Smooth muscle cell (in vitro differentiated cells): ENCODE data around the gene MEIOSIN. TPM values are rescaled to one million over a fixed set of nuclear protein-coding genes. Genes with fewer than 3 reads are reported as not detected.
A peak's percentile ranks its signal among the peaks of the same experiment; 100 is the strongest.

Experiments used
- DNase-seq: peaks from one replicate; lab custom pipeline; 2025; ENCODE audit not compliant: unreplicated experiment; lab: John Stamatoyannopoulos, UW
- H2AFZ ChIP-seq: fragments of 200-600 bp; sonication (generic); 2 replicates; pipeline ENCODE4 v1.6.0; 2016; ENCODE audit warnings: antibody characterized with exemption, low read depth, mild to moderate bottlenecking
- H3F3A ChIP-seq: fragments of 200-600 bp; sonication (generic); 2 replicates; pipeline ENCODE4 v1.6.0; 2017; ENCODE audit warnings: antibody characterized with exemption, low read depth
- H3K27ac ChIP-seq: fragments of 200-600 bp; sonication (generic); 2 replicates; pipeline ENCODE4 v1.5.1; 2016; ENCODE audit warnings: low read depth, mild to moderate bottlenecking
- H3K27me3 ChIP-seq: fragments of 200-600 bp; sonication (generic); 2 replicates; pipeline ENCODE4 v1.6.1; 2016; ENCODE audit warnings: low read depth, mild to moderate bottlenecking
- H3K36me3 ChIP-seq: fragments of 200-600 bp; sonication (generic); 2 replicates; pipeline ENCODE4 v1.5.1; 2016; ENCODE audit warnings: low read depth
- H3K4me1 ChIP-seq: fragments of 200-600 bp; sonication (generic); 2 replicates; pipeline ENCODE4 v1.5.1; 2016; ENCODE audit warnings: low read depth
- H3K4me2 ChIP-seq: fragments of 200-600 bp; sonication (generic); 2 replicates; pipeline ENCODE4 v1.6.0; 2016; ENCODE audit warnings: mild to moderate bottlenecking
- H3K4me3 ChIP-seq: fragments of 200-600 bp; sonication (generic); 2 replicates; pipeline ENCODE4 v1.5.1; 2016; ENCODE audit warnings: mild to moderate bottlenecking
- H3K79me2 ChIP-seq: fragments of 200-600 bp; sonication (generic); 2 replicates; pipeline ENCODE4 v1.6.0; 2016; ENCODE audit warnings: low read depth, mild to moderate bottlenecking
- H3K9ac ChIP-seq: fragments of 200-600 bp; sonication (generic); 2 replicates; pipeline ENCODE4 v1.6.0; 2016; ENCODE audit warnings: low read depth
- H3K9me3 ChIP-seq: fragments of 200-600 bp; sonication (generic); replicated peaks from 2 replicates; pipeline ENCODE4 v1.5.1; 2016; ENCODE audit warnings: low read depth
- H4K20me1 ChIP-seq: fragments of 200-600 bp; sonication (generic); 2 replicates; pipeline ENCODE4 v1.6.0; 2016; ENCODE audit warnings: low read depth
- WGBS: methylation state at CpG from one replicate; pipeline ENCODE4 v1.1.7; 2016; ENCODE audit warnings: low lambda C conversion rate; 5-methylcytosine and 5-hydroxymethylcytosine counted together
- polyA plus RNA-seq: library from polyadenylated mRNA; unstranded; fragments of >200 nt; fragmentation: Nextera tagmentation; extraction: Ambion mirVana; gene quantifications from 2 replicates; pipeline ENCODE4 v1.2.1, GENCODE V29; 2016
- total RNA-seq: library from RNA; depleted of rRNA; stranded (reverse); fragments of >200 nt; gene quantifications from 2 replicates; pipeline ENCODE4 v1.2.3, GENCODE V29; 2014
- TF ChIP-seq, protein P1 (sequence below): fragments of 200-600 bp; sonication (generic); IDR thresholded peaks from 2 replicates; pipeline ENCODE4 v1.5.1; 2017; ENCODE audit warnings: borderline replicate concordance, mild to moderate bottlenecking, antibody characterized with exemption; ENCODE audit not compliant: insufficient read depth, poor library complexity, severe bottlenecking

MEIOSIN gene
- total and polyA plus RNA-seq, 2 experiments from 2014 or later, result not detected

DNA sequence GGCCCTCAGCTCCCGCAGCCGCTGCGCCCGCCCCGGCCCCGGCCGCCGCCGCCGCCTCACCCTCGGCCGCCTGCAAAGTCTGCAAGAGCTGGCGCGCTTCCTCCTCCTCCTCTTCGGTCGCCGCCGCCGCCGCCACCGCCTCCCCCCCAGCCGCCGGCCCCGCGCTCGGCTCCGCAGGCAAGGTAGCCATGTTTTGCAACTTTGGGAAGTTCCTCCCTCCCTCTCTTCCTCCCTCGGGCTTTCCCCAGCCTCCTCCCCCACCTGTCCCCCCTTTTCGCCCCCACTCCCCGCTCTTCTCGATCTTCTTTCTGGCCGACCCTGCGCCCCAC, 35.4 kb downstream of the MEIOSIN start:
- peak overlapping the region; percentile 76 for H3K9ac ChIP-seq
- peak; percentile 61 for DNase-seq
- no peaks in the 10 kb centered on the region for H3K36me3 ChIP-seq
- H4K20me1 ChIP-seq, result peaks cover 16% of the 10 kb centered on the region
- peak overlapping the region; percentile 70 for H3K4me3 ChIP-seq
- peaks cover 13% of the 10 kb centered on the region for H3F3A ChIP-seq
- H3K79me2 ChIP-seq, result peaks cover 16% of the 10 kb centered on the region
- H3K27ac ChIP-seq, result peak overlapping the region; percentile 80
- no peak overlapping the region for H2AFZ ChIP-seq
- H3K4me2 ChIP-seq, result peak overlapping the region; percentile 91
- H3K27me3 ChIP-seq, result no peaks in the 10 kb centered on the region
- no CpG with 5 or more reads among the region's 33 CpGs for WGBS
- peaks cover 22% of the 10 kb centered on the region for H3K4me1 ChIP-seq
- TF ChIP-seq, protein P1, sequence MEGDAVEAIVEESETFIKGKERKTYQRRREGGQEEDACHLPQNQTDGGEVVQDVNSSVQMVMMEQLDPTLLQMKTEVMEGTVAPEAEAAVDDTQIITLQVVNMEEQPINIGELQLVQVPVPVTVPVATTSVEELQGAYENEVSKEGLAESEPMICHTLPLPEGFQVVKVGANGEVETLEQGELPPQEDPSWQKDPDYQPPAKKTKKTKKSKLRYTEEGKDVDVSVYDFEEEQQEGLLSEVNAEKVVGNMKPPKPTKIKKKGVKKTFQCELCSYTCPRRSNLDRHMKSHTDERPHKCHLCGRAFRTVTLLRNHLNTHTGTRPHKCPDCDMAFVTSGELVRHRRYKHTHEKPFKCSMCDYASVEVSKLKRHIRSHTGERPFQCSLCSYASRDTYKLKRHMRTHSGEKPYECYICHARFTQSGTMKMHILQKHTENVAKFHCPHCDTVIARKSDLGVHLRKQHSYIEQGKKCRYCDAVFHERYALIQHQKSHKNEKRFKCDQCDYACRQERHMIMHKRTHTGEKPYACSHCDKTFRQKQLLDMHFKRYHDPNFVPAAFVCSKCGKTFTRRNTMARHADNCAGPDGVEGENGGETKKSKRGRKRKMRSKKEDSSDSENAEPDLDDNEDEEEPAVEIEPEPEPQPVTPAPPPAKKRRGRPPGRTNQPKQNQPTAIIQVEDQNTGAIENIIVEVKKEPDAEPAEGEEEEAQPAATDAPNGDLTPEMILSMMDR, result no peak
- H3K9me3 ChIP-seq, result no peaks in the 10 kb centered on the region

DNA sequence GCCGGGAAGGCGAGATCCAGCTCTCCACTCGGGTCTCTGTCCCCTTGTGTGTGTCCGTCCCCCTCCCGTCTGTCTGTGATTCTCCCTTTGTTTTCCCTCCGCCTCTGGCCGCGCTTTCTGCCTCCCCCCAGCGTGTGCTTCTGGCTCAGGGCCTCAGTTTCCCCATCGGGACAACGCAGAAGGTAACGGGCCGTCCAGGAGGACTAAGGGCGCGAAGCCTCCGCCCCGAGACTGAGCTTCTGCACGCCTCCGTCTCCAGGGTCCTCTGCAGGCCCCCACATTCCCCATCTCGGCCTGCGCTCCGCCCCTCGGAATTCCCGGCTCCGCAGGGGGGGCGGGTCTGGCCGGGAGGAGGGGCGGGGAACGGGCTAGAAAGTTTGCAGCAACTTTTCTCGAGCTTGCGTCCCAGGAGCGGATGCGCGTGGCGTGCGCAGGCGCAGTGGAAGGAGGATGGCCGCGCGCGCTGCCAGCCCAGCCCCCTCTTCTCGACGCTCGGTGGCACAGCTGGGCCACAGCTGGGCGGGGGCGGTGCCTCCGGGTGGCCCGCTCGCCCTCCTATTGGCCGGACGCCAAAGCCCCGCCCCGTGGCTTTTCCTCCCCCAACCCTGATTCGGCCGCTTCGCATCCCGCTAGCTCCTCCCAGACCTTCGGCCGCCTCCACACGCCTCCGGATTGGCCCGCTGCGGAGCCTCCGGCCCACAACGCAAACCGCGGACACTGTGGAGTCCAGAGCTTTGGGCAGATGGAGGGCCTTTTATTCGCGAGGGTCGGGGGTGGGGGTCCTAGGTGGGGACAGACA, 35.9 kb downstream of the MEIOSIN start, which contains the start of gene SIX5:
Gene SIX5 (minus strand): TSS at position 269 of the 799 bp plus-strand sequence. CDS start 408 bp downstream, outside the sequence.
- H3K9me3 ChIP-seq, result no peaks in the 10 kb centered on the region
- under 1% methylated on average over 46 of the region's 70 CpGs for WGBS
- peak; percentile 99 for DNase-seq
- H2AFZ ChIP-seq, result no peak within 1 kb of the TSS
- H3K4me1 ChIP-seq, result peaks cover 22% of the 10 kb centered on the region
- peak within 1 kb of the TSS; percentile 92 for H3K4me2 ChIP-seq
- H3K36me3 ChIP-seq, result no peaks in the 10 kb centered on the region
- peaks cover 14% of the 10 kb centered on the region for H3F3A ChIP-seq
- H3K27me3 ChIP-seq, result no peaks in the 10 kb centered on the region
- peaks cover 16% of the 10 kb centered on the region for H4K20me1 ChIP-seq
- H3K4me3 ChIP-seq, result peak within 1 kb of the TSS; percentile 70
- peak within 1 kb of the TSS; percentile 76 for H3K9ac ChIP-seq
- peak within 1 kb of the TSS; percentile 80 for H3K27ac ChIP-seq
- peaks cover 16% of the 10 kb centered on the region for H3K79me2 ChIP-seq
- TF ChIP-seq, protein P1, result no peak

DNA sequence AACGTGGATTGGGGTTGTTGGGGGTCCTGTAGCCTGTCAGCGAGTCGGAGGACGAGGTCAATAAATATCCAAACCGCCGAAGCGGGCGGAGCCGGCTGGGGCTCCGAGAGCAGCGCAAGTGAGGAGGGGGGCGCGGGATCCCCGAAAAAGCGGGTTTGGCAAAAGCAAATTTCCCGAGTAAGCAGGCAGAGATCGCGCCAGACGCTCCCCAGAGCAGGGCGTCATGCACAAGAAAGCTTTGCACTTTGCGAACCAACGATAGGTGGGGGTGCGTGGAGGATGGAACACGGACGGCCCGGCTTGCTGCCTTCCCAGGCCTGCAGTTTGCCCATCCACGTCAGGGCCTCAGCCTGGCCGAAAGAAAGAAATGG, 36.6 kb downstream of the MEIOSIN start:
- H3K4me3 ChIP-seq, result peak overlapping the region; percentile 61
- no peaks in the 10 kb centered on the region for H3K27me3 ChIP-seq
- under 1% methylated on average over 28 of the region's 28 CpGs for WGBS
- DNase-seq, result peak; percentile 83
- no peaks in the 10 kb centered on the region for H3K9me3 ChIP-seq
- H3F3A ChIP-seq, result peaks cover 19% of the 10 kb centered on the region
- peaks cover 17% of the 10 kb centered on the region for H3K4me1 ChIP-seq
- peak overlapping the region; percentile 74 for H3K27ac ChIP-seq
- TF ChIP-seq, protein P1, result no peak
- H3K79me2 ChIP-seq, result peaks cover 16% of the 10 kb centered on the region
- peaks cover 16% of the 10 kb centered on the region for H4K20me1 ChIP-seq
- H3K9ac ChIP-seq, result peak overlapping the region; percentile 43
- peak overlapping the region; percentile 92 for H3K4me2 ChIP-seq
- H3K36me3 ChIP-seq, result no peaks in the 10 kb centered on the region
- no peak overlapping the region for H2AFZ ChIP-seq
